Measurements from ENCODE around the gene SIN3A. TPM values are rescaled to one million over a fixed set of nuclear protein-coding genes. Genes with fewer than 3 reads are reported as not detected.

The SIN3A gene
- total and polyA plus RNA-seq, 8 donors: 6.8 to 33.4 (median 21.6) TPM

DNA sequence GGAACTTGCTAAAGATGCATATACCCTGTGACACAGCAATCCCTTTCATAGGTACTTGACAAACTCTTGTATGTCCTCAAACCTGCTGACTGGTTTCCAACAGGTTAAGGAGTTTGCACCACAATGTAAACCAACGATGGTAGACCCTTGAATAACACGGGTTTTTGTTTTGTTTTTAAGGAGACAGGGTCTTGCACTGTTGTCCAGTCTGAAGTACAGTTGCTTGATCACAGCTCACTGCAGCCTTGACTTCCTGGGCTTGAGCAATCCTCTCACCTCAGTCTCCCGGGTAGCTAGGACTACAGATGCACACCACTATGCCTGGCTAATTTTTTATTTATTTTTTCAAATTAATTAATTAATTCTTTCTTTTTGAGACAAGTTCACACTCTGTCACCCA, 23.3 kb downstream of the SIN3A start:
- no peak for FAIRE-seq
- WGBS, 2 donors: 85 to 87% methylated on average over 3 of the region's 3 CpGs
- intact Hi-C loops (cut with DNase I): no loop called here
- no peaks in the 10 kb centered on the region for H3K4me1 ChIP-seq
- TF ChIP-seq, protein P1, sequence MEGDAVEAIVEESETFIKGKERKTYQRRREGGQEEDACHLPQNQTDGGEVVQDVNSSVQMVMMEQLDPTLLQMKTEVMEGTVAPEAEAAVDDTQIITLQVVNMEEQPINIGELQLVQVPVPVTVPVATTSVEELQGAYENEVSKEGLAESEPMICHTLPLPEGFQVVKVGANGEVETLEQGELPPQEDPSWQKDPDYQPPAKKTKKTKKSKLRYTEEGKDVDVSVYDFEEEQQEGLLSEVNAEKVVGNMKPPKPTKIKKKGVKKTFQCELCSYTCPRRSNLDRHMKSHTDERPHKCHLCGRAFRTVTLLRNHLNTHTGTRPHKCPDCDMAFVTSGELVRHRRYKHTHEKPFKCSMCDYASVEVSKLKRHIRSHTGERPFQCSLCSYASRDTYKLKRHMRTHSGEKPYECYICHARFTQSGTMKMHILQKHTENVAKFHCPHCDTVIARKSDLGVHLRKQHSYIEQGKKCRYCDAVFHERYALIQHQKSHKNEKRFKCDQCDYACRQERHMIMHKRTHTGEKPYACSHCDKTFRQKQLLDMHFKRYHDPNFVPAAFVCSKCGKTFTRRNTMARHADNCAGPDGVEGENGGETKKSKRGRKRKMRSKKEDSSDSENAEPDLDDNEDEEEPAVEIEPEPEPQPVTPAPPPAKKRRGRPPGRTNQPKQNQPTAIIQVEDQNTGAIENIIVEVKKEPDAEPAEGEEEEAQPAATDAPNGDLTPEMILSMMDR (IDR thresholded peaks at IDR 0.05): no peak
- ATAC-seq: no peak
- no peaks in the 10 kb centered on the region for H3K27me3 ChIP-seq
- H3K9me3 ChIP-seq: no peaks in the 10 kb centered on the region
- no peak overlapping the region for H3K4me3 ChIP-seq
- H3K36me3 ChIP-seq: peaks cover 0 to 21% (median 4%) of the 10 kb centered on the region in 3 donors
- no peak for DNase-seq
- H3K27ac ChIP-seq: no peak overlapping the region

DNA sequence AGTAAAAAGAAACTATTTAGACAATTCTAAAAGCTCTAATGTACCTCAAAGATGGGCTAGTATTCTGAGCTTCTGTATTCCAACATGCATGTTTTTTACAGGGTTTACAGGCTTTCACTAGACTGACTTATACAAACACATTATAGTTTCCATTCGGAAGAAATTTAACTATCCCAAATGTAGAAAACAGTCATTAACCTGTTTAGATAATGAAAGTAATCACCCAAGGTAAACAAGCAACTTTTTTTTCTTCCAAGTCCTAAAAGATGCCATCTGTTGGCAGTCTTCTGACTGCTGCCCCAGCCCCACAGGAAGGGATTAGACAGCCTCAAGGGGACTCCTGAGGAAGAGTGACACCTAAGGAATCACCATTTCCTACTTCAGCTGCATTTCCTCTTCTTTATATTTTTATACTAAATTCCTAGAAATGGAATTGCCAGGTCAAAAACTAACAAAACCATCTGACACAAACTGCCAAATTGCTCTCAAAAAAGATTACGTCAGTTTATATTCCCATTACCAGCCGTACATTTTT, 25.5 kb downstream of the SIN3A start:
- TF ChIP-seq, protein P1 (IDR thresholded peaks at IDR 0.05): no peak
- Histone ChIP-seq H3K9me3 (no peaks in the 10 kb centered on the region), H3K27me3 (no peaks in the 10 kb centered on the region), H3K27ac (no peak overlapping the region), H3K4me3 (no peak overlapping the region), H3K4me1 (no peaks in the 10 kb centered on the region), H3K36me3 (peaks cover 0 to 28% (median 4%) of the 10 kb centered on the region in 3 donors)
- DNase-seq (no peak), FAIRE-seq (no peak), ATAC-seq (no peak)
- intact Hi-C loops (cut with DNase I): no loop called here
- WGBS, 2 donors: 39 to 46% methylated on average over 3 of the region's 3 CpGs

DNA sequence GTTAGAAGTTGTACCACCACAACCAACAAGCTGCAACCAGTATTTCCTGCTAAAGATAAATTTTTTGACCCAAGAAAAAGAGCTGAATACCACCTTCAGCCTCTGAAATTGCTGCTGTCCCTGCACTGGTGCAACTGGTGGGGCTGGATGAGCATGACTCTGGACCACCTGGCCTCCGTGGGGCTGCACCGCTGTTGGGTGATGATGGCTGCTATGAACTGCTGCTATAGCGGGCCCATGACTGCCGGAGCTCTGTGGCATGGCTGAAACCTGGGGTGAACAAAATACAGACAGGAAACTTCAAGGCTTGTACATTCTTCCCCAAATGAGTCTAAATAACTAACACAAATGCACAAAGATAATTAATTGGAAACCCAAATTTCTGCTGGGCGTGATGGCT, 28.9 kb downstream of the SIN3A start:
- ATAC-seq (no peak), DNase-seq (no peak), FAIRE-seq (no peak)
- Histone ChIP-seq H3K9me3 (no peaks in the 10 kb centered on the region), H3K36me3 (peaks cover 0 to 7% (median 4%) of the 10 kb centered on the region in 3 donors), H3K4me1 (peaks cover 0 to 7% (median 0%) of the 10 kb centered on the region in 3 donors), H3K27me3 (no peaks in the 10 kb centered on the region), H3K27ac (no peak overlapping the region), H3K4me3 (no peak overlapping the region)
- intact Hi-C loops (cut with DNase I): no loop called here
- WGBS, 2 donors: 95 to 97% methylated on average over 5 of the region's 5 CpGs
- TF ChIP-seq, protein P1 (IDR thresholded peaks at IDR 0.05): no peak

DNA sequence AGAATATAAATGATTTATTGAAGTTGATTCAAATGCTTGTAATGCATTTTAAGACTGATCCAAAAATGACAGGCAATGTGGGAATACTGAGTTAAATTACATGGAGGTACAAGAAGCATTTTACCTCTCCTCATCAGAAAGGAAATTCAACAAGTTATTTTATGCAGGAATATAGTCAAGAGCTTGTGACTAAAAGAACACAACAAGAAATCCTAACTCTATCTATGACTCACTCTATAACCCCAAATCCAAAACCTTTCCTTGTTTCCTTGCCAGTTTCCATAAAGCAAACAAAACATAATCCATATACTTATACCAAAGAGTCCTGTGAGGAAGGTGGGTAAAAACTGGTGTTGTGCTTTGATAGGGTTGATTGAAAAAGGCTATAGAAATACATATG, 30.8 kb downstream of the SIN3A start:
- no peak for DNase-seq
- Histone ChIP-seq H3K4me3 (no peak overlapping the region), H3K27me3 (no peaks in the 10 kb centered on the region), H3K36me3 (peaks cover 0 to 7% (median 0%) of the 10 kb centered on the region in 3 donors), H3K27ac (peak overlapping the region in 1 of 4 donors; percentile 38), H3K4me1 (peaks cover 0 to 7% (median 0%) of the 10 kb centered on the region in 3 donors), H3K9me3 (no peaks in the 10 kb centered on the region)
- TF ChIP-seq, protein P1 (IDR thresholded peaks at IDR 0.05): no peak
- ATAC-seq: peak; percentile 72 to 91 (median 78)
- FAIRE-seq: no peak
- intact Hi-C loops (cut with DNase I): no loop called here

DNA sequence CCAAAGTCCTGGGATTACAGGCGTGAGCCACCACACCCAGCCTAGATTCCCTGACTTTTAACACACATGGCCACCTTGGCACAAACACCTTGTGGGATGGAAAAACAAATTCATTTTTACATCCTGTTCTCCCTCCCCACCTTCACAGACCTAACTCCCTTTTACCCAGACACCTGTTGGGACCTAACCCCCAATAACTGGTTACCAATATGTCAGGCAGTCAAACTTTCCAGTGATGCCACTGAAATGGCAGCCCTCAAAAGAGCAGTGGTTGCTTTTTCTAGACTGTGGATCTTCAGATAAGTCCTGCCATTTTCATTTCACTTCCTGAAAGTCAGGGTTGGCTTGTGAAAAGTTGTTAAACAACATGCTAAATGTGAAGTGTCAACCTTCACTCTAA, 34.9 kb downstream of the SIN3A start:
- DNase-seq (no peak), FAIRE-seq (no peak), ATAC-seq (no peak)
- peaks cover 0 to 19% (median 14%) of the 10 kb centered on the region in 3 donors for H3K36me3 ChIP-seq
- H3K27me3 ChIP-seq: no peaks in the 10 kb centered on the region
- TF ChIP-seq, protein P1 (IDR thresholded peaks at IDR 0.05): no peak
- WGBS, 2 donors: 98 to 100% methylated on average over 1 of the region's 1 CpG
- no peak overlapping the region for H3K27ac ChIP-seq
- no peak overlapping the region for H3K4me3 ChIP-seq
- intact Hi-C loops (cut with DNase I): no loop called here
- H3K4me1 ChIP-seq: peaks cover 0 to 7% (median 0%) of the 10 kb centered on the region in 3 donors
- no peaks in the 10 kb centered on the region for H3K9me3 ChIP-seq
